ENCODE data around the gene PAQR7.

GRCh38 chr1:25871704-25872494 is 3.6 kb downstream of the PAQR7 start:
- TF ChIP-seq CTCF (IDR thresholded peaks at IDR 0.05; ENCODE audit: insufficient read depth, low read depth, low read length) (no peak), EZH2 (IDR thresholded peaks at IDR 0.05; ENCODE audit: insufficient read depth, low read length) (no peak)

Data from astrocyte (in vitro differentiated cells and primary cell).